DND-41 (cell line): ENCODE data around the gene OCSTAMP.

Experiments used
- EZH2 ChIP-seq: IDR thresholded peaks from 3 replicates; pipeline ENCODE4 v1.6.1; 2012; ENCODE audit warnings: borderline replicate concordance, low read depth, mild to moderate bottlenecking, moderate library complexity, low read length, inconsistent platforms; ENCODE audit not compliant: severe bottlenecking
- TF ChIP-seq, protein P1 (sequence below): IDR thresholded peaks from 2 replicates; pipeline ENCODE4 v1.5.1; 2012; ENCODE audit warnings: borderline replicate concordance, low read length, moderate library complexity, mild to moderate bottlenecking; ENCODE audit not compliant: poor library complexity, severe bottlenecking; ENCODE audit errors: extremely low read depth

DNA sequence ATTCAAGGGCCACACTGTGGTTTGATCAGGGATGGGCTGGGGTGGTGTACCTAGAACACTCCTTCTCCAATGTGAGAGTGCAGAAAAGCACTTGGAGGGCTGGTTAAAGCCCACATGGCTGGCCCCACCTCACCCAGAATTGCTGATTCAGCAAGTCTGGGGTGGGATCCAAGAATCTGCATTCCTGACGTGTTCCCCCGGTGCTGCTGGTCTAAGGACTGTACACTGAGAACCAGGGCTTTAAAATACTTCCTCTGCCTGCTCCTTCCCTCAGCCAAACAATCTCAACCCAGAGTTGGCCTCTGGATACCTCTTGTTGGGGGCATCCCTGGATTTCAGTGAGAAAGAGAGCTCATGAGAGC, 13.4 kb upstream of the OCSTAMP start:
- TF ChIP-seq, protein P1, sequence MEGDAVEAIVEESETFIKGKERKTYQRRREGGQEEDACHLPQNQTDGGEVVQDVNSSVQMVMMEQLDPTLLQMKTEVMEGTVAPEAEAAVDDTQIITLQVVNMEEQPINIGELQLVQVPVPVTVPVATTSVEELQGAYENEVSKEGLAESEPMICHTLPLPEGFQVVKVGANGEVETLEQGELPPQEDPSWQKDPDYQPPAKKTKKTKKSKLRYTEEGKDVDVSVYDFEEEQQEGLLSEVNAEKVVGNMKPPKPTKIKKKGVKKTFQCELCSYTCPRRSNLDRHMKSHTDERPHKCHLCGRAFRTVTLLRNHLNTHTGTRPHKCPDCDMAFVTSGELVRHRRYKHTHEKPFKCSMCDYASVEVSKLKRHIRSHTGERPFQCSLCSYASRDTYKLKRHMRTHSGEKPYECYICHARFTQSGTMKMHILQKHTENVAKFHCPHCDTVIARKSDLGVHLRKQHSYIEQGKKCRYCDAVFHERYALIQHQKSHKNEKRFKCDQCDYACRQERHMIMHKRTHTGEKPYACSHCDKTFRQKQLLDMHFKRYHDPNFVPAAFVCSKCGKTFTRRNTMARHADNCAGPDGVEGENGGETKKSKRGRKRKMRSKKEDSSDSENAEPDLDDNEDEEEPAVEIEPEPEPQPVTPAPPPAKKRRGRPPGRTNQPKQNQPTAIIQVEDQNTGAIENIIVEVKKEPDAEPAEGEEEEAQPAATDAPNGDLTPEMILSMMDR = no peak
- no peak for TF ChIP-seq EZH2
